Type B pancreatic cell (in vitro differentiated cells): ENCODE measurements around the gene ABCC10. TPM values are rescaled to one million over a fixed set of nuclear protein-coding genes. Genes with fewer than 3 reads are reported as not detected.
"Not testable (repeated sequence)": the region's sequence is repeated elsewhere in the genome, so short reads cannot be mapped to it uniquely, and the experiment has no call there.

Experiments used
- DNase-seq: peaks from one replicate; pipeline ENCODE4 v3.0.0; 2021; ENCODE audit warnings: mixed read lengths; ENCODE audit not compliant: unreplicated experiment; ENCODE audit errors: extremely low spot score
- H3K27ac Mint-ChIP-seq: 2 replicates; pipeline ENCODE4 v1.8.0; 2021; ENCODE audit warnings: mild to moderate bottlenecking, mixed read lengths
- H3K27me3 Mint-ChIP-seq: 2 replicates; pipeline ENCODE4 v1.8.0; 2021; ENCODE audit warnings: mixed read lengths
- H3K36me3 Mint-ChIP-seq: 2 replicates; pipeline ENCODE4 v1.8.0; 2021; ENCODE audit warnings: mixed read lengths
- H3K4me1 Mint-ChIP-seq: one replicate; pipeline ENCODE4 v1.8.0; 2021; ENCODE audit warnings: mixed read lengths; ENCODE audit not compliant: unreplicated experiment
- H3K4me3 Mint-ChIP-seq: 2 replicates; pipeline ENCODE4 v1.8.0; 2021; ENCODE audit warnings: mild to moderate bottlenecking, mixed read lengths
- H3K9me3 Mint-ChIP-seq: 2 replicates; pipeline ENCODE4 v1.8.0; 2021; ENCODE audit warnings: mixed read lengths
- CTCF ChIP-seq: fragments of 200-600 bp; sonication (generic); conservative IDR thresholded peaks from 2 replicates; pipeline ENCODE4 v1.5.0; 2021; ENCODE audit warnings: antibody characterized with exemption, mild to moderate bottlenecking
- total RNA-seq: library from RNA; stranded (reverse); gene quantifications from 2 replicates; pipeline ENCODE4 v1.2.1, GENCODE V29; 2021; ENCODE audit warnings: low replicate concordance

ABCC10 gene
- total RNA-seq, 1 donor from 2014 or later = 46.5 TPM

GRCh38 chr6:43454696-43455530 lies 27.6 kb downstream of the ABCC10 start:
- H3K4me1 Mint-ChIP-seq = peaks cover 16% of the 10 kb centered on the region
- H3K4me3 Mint-ChIP-seq = peak overlapping the region; percentile 83
- H3K27ac Mint-ChIP-seq = no peak overlapping the region
- H3K9me3 Mint-ChIP-seq = no peaks in the 10 kb centered on the region
- H3K36me3 Mint-ChIP-seq = peaks cover 4% of the 10 kb centered on the region
- TF ChIP-seq CTCF = peak; percentile 47
- H3K27me3 Mint-ChIP-seq = peaks cover 33% of the 10 kb centered on the region
- DNase-seq = peak; percentile 89

GRCh38 chr6:43455531-43456428 lies 28.4 kb downstream of the ABCC10 start, which contains the start of gene DLK2:
TSS of gene DLK2 (minus strand) at chr6:43455548. CDS start at chr6:43454825, 723 bp downstream.
- H3K36me3 Mint-ChIP-seq = peaks cover 4% of the 10 kb centered on the region
- TF ChIP-seq CTCF = no peak
- no peak for DNase-seq
- H3K27ac Mint-ChIP-seq = peak within 1 kb of the TSS; percentile 57
- peaks cover 39% of the 10 kb centered on the region for H3K27me3 Mint-ChIP-seq
- peaks cover 16% of the 10 kb centered on the region for H3K4me1 Mint-ChIP-seq
- H3K4me3 Mint-ChIP-seq = peak within 1 kb of the TSS; percentile 88
- no peaks in the 10 kb centered on the region for H3K9me3 Mint-ChIP-seq

GRCh38 chr6:43457643-43458042 lies 30.3 kb downstream of the ABCC10 start:
- peaks cover 47% of the 10 kb centered on the region for H3K27me3 Mint-ChIP-seq
- H3K27ac Mint-ChIP-seq = no peak overlapping the region
- peak; percentile 25 for TF ChIP-seq CTCF
- peak overlapping the region; percentile 74 for H3K4me3 Mint-ChIP-seq
- peaks cover 4% of the 10 kb centered on the region for H3K36me3 Mint-ChIP-seq
- H3K4me1 Mint-ChIP-seq = peaks cover 16% of the 10 kb centered on the region
- H3K9me3 Mint-ChIP-seq = no peaks in the 10 kb centered on the region
- DNase-seq = no peak

- not testable (repeated sequence) for H3K4me3 Mint-ChIP-seq, H3K36me3 Mint-ChIP-seq, DNase-seq, H3K27ac Mint-ChIP-seq, H3K9me3 Mint-ChIP-seq
- H3K27me3 Mint-ChIP-seq = peaks cover 51% of the 10 kb centered on the region
- peaks cover 16% of the 10 kb centered on the region for H3K4me1 Mint-ChIP-seq
Observed at GRCh38 chr6:43458154-43458553, 30.8 kb downstream of the ABCC10 start.

- H3K4me1 Mint-ChIP-seq = peaks cover 12% of the 10 kb centered on the region
- H3K9me3 Mint-ChIP-seq = no peaks in the 10 kb centered on the region
- H3K4me3 Mint-ChIP-seq = peak overlapping the region; percentile 48
- peaks cover 46% of the 10 kb centered on the region for H3K27me3 Mint-ChIP-seq
- no peak for TF ChIP-seq CTCF
- no peaks in the 10 kb centered on the region for H3K36me3 Mint-ChIP-seq
- no peak overlapping the region for H3K27ac Mint-ChIP-seq
- DNase-seq = no peak
Observed at GRCh38 chr6:43459535-43459934, 32.2 kb downstream of the ABCC10 start.
